ENCODE data around the gene TCEAL5.
"Not testable (repeated sequence)": the region's sequence is repeated elsewhere in the genome, so short reads cannot be mapped to it uniquely, and the experiment has no call there.

The TCEAL5 gene

GRCh38 chrX:103276581-103277002, at the start of gene TCEAL5:
Gene TCEAL5, minus strand, starts transcription at chrX:103276750. Its CDS starts 2,187 bp downstream, at chrX:103274563.
- DNase-seq (ENCODE audit: low spot score) = no peak

GRCh38 chrX:103311399-103311780, 34.8 kb upstream of the TCEAL5 start:
- no peak for DNase-seq (ENCODE audit: low spot score)

GRCh38 chrX:103310555-103311398, 34.2 kb upstream of the TCEAL5 start, which contains the start of gene BEX2:
Gene BEX2, minus strand, starts transcription at chrX:103310990. Its CDS starts 1,014 bp downstream, at chrX:103309976.
- DNase-seq (ENCODE audit: low spot score) = peak; percentile 66

GRCh38 chrX:103309860-103310554, 33.5 kb upstream of the TCEAL5 start:
- DNase-seq (ENCODE audit: low spot score) = no peak

GRCh38 chrX:103305666-103306065, 29.1 kb upstream of the TCEAL5 start:
- DNase-seq (ENCODE audit: low spot score) = not testable (repeated sequence)

- DNase-seq (ENCODE audit: low spot score) = no peak
These were observed 28.2 kb upstream of the TCEAL5 start for GRCh38 chrX:103304705-103305104.

GRCh38 chrX:103293118-103293517, 16.6 kb upstream of the TCEAL5 start:
- no peak for DNase-seq (ENCODE audit: low spot score)

GRCh38 chrX:103279624-103280023, 3.1 kb upstream of the TCEAL5 start:
- DNase-seq (ENCODE audit: low spot score) = no peak

GRCh38 chrX:103275947-103276567, 493 bp downstream of the TCEAL5 start:
- no peak for DNase-seq (ENCODE audit: low spot score)

- no peak for DNase-seq (ENCODE audit: low spot score)
These were observed 2.3 kb downstream of the TCEAL5 start for GRCh38 chrX:103274284-103274683.

- no peak for DNase-seq (ENCODE audit: low spot score)
These were observed 18.3 kb downstream of the TCEAL5 start for GRCh38 chrX:103258275-103258674.

GRCh38 chrX:103256651-103257050, 19.9 kb downstream of the TCEAL5 start:
- no peak for DNase-seq (ENCODE audit: low spot score)

GRCh38 chrX:103254921-103255493, 21.5 kb downstream of the TCEAL5 start, which contains the start of gene TCEAL8:
Gene TCEAL8, minus strand, starts transcription at chrX:103255155. Its CDS starts 1,176 bp downstream, at chrX:103253979.
- peak; percentile 16 for DNase-seq (ENCODE audit: low spot score)

GRCh38 chrX:103254171-103254824, 22.3 kb downstream of the TCEAL5 start:
- no peak for DNase-seq (ENCODE audit: low spot score)

- DNase-seq (ENCODE audit: low spot score) = no peak
These were observed 22.9 kb downstream of the TCEAL5 start for GRCh38 chrX:103253608-103254007.

- DNase-seq (ENCODE audit: low spot score) = no peak
These were observed 25.6 kb downstream of the TCEAL5 start for GRCh38 chrX:103250977-103251376.

GRCh38 chrX:103249805-103250204, 26.7 kb downstream of the TCEAL5 start:
- no peak for DNase-seq (ENCODE audit: low spot score)

GRCh38 chrX:103248553-103248952, 28.0 kb downstream of the TCEAL5 start:
- DNase-seq (ENCODE audit: low spot score) = no peak

- no peak for DNase-seq (ENCODE audit: low spot score)
These were observed 36.4 kb downstream of the TCEAL5 start for GRCh38 chrX:103240155-103240554.

- DNase-seq (ENCODE audit: low spot score) = no peak
These were observed 40.3 kb downstream of the TCEAL5 start for GRCh38 chrX:103236296-103236695.

- DNase-seq (ENCODE audit: low spot score) = not testable (repeated sequence)
These were observed 40.9 kb downstream of the TCEAL5 start for GRCh38 chrX:103235608-103236007.

GRCh38 chrX:103234869-103235268, 41.7 kb downstream of the TCEAL5 start:
- DNase-seq (ENCODE audit: low spot score) = no peak
